ENCODE data around the gene ZSCAN31.

DNA sequence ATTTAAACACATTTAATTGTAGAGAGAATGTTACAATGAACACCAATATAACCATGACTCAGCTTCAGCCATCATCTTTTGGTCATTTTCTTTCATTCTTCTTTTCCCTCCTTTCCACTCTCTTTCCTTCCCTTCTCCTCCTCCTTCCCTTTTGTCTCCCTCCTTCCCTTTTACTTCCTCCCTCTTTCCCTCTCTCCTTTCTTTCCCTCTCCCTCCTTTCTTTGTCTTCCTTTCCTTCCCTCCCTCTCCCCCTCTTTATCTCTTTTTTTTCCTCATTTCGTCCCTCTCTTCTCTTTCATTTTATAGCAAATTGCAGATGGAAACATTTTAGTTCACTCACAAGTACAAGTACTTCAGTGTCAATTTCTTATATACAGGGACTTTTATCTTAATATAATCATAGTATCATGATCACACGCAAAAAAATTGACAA lies 15.6 kb upstream of the ZSCAN31 start:
- no peak for TF ChIP-seq POLR2A (IDR thresholded peaks at IDR 0.05)
- TF ChIP-seq CTCF (IDR thresholded peaks at IDR 0.05 in 8 of 11, conservative IDR thresholded peaks at IDR 0.05 in 3 of 11), result no peak
- no peak for TF ChIP-seq POLR2AphosphoS5 (IDR thresholded peaks at IDR 0.05)
